ENCODE results near the gene FAM107A. TPM values are rescaled to one million over a fixed set of nuclear protein-coding genes. Genes with fewer than 3 reads are reported as not detected.

The FAM107A gene
- total RNA-seq, result 24.8 TPM

GRCh38 chr3:58577269-58577821 lies at the start of gene FAM107A:
TSS of gene FAM107A (minus strand) at chr3:58577391. CDS start at chr3:58569860, 7,531 bp downstream.
- DNase-seq, result peak; percentile 19

GRCh38 chr3:58625196-58625824 lies 48.1 kb upstream of the FAM107A start:
- DNase-seq, result no peak

GRCh38 chr3:58624550-58624949 lies 47.4 kb upstream of the FAM107A start:
- no peak for DNase-seq

- no peak for DNase-seq
Measured at GRCh38 chr3:58623961-58624360, 46.8 kb upstream of the FAM107A start.

- DNase-seq, result no peak
Measured at GRCh38 chr3:58623478-58623877, 46.3 kb upstream of the FAM107A start.

GRCh38 chr3:58622892-58623291 lies 45.7 kb upstream of the FAM107A start:
- no peak for DNase-seq

- DNase-seq, result no peak
Measured at GRCh38 chr3:58622436-58622835, 45.2 kb upstream of the FAM107A start.

GRCh38 chr3:58621086-58621830 lies 44.1 kb upstream of the FAM107A start:
- no peak for DNase-seq

GRCh38 chr3:58620421-58620820 lies 43.2 kb upstream of the FAM107A start:
- DNase-seq, result no peak

GRCh38 chr3:58617338-58617761 lies 40.2 kb upstream of the FAM107A start:
- no peak for DNase-seq

GRCh38 chr3:58613236-58614132 lies 36.3 kb upstream of the FAM107A start:
- no peak for DNase-seq

- DNase-seq, result no peak
Measured at GRCh38 chr3:58612830-58613229, 35.6 kb upstream of the FAM107A start.

GRCh38 chr3:58609990-58610389 lies 32.8 kb upstream of the FAM107A start:
- DNase-seq, result no peak

GRCh38 chr3:58608648-58609047 lies 31.5 kb upstream of the FAM107A start:
- peak; percentile 11 for DNase-seq

GRCh38 chr3:58607816-58608215 lies 30.6 kb upstream of the FAM107A start:
- no peak for DNase-seq

- DNase-seq, result no peak
Measured at GRCh38 chr3:58606693-58607092, 29.5 kb upstream of the FAM107A start.

- no peak for DNase-seq
Measured at GRCh38 chr3:58604031-58604430, 26.8 kb upstream of the FAM107A start.

- DNase-seq, result no peak
Measured at GRCh38 chr3:58603606-58604005, 26.4 kb upstream of the FAM107A start.

- DNase-seq, result no peak
Measured at GRCh38 chr3:58597770-58598310, 20.6 kb upstream of the FAM107A start.

GRCh38 chr3:58596834-58597518 lies 19.8 kb upstream of the FAM107A start:
- DNase-seq, result no peak

GRCh38 chr3:58594117-58594516 lies 16.9 kb upstream of the FAM107A start:
- DNase-seq, result no peak

All from occipital lobe (tissue), 2 donors.